MCF 10A (cell line): Measurements from ENCODE around the gene OR52D1. TPM values are rescaled to one million over a fixed set of nuclear protein-coding genes. Genes with fewer than 3 reads are reported as not detected.
A peak's percentile ranks its signal among the peaks of the same experiment; 100 is the strongest.

Experiments used
- BruUV-seq: library from RNA; stranded (reverse); fragments of 400-500 nt; replicated peaks from 2 replicates; lab custom pipeline; 2021; lab: Mats Ljungman, UMichigan
- CTCF ChIA-PET: fragments of 300-600 bp; sonication (Branson Sonifier 250); formaldehyde crosslinking; extraction: SDS; loops from one replicate; lab custom pipeline; 2021; ENCODE audit warnings: antibody characterized with exemption, inconsistent platforms; lab: Yijun Ruan, JAX
- POLR2A ChIA-PET: fragments of 300-600, 350-650 bp; sonication (Branson Sonifier 250); formaldehyde crosslinking; extraction: SDS; loops from one replicate; lab custom pipeline; 2020; ENCODE audit warnings: antibody characterized with exemption, inconsistent platforms; lab: Yijun Ruan, JAX
- DNase-seq: peaks from one replicate; pipeline ENCODE4 v3.0.0-alpha.2; 2018; ENCODE audit not compliant: unreplicated experiment
- H3K27ac Mint-ChIP-seq: one replicate; pipeline ENCODE4 v1.8.0; 2022; ENCODE audit warnings: mild to moderate bottlenecking, low read depth, mixed read lengths; ENCODE audit not compliant: unreplicated experiment
- H3K27me3 Mint-ChIP-seq: one replicate; pipeline ENCODE4 v1.8.0; 2022; ENCODE audit warnings: mixed read lengths; ENCODE audit not compliant: insufficient read depth, unreplicated experiment
- H3K36me3 Mint-ChIP-seq: one replicate; pipeline ENCODE4 v1.8.0; 2022; ENCODE audit warnings: mild to moderate bottlenecking, moderate library complexity, mixed read lengths; ENCODE audit not compliant: insufficient read depth, unreplicated experiment
- H3K4me1 Mint-ChIP-seq: one replicate; pipeline ENCODE4 v1.8.0; 2022; ENCODE audit warnings: mixed read lengths; ENCODE audit not compliant: insufficient read depth, unreplicated experiment
- H3K4me3 Mint-ChIP-seq: one replicate; pipeline ENCODE4 v1.8.0; 2022; ENCODE audit warnings: mild to moderate bottlenecking, moderate library complexity, mixed read lengths; ENCODE audit not compliant: unreplicated experiment
- H3K9me3 Mint-ChIP-seq: one replicate; pipeline ENCODE4 v1.8.0; 2022; ENCODE audit warnings: mixed read lengths; ENCODE audit not compliant: unreplicated experiment
- intact Hi-C: fragments of 100-400 bp; cut with micrococcal nuclease; formaldehyde crosslinking; loops from 2 replicates; pipeline ENCODE4 v1.14.1; 2022
- total RNA-seq: library from RNA; stranded (reverse); gene quantifications from 2 replicates; pipeline ENCODE4 v1.2.3, GENCODE V29; 2022
- TF ChIP-seq, protein P1 (sequence below): fragments of 200-600 bp; IDR thresholded peaks from one replicate; pipeline ENCODE4 v1.8.0; 2022; ENCODE audit warnings: antibody characterized with exemption, mild to moderate bottlenecking; ENCODE audit not compliant: unreplicated experiment

The OR52D1 gene
- total RNA-seq, 1 experiment from 2014 or later = not detected

DNA sequence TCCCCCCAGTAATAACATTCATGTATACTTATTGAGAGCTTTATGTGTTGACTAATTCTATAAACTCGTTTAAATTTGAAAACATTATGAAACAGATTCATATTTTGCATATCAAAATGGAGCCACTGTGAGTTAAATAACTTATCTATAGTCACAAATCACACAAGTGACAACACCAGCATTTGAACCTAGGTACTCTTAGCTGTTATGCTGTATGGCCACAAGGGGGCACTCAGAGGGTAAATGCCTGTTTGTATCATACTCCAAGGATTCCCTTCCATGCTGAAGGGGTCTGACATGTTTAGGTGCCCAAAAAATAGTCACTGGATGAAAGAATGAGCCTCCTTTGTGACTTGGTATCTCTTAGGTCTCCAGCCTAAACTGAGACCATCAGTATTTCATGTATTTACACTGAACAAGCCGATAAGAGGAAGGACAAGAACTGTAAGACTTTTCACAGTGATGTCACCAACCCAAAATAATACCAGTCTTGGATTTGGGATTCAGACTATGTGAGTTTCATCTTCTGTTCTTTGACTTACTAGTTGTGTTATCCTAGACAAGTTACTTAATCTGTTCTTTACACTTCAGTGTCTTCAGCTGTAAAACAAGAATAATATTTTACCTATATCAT lies 12.2 kb upstream of the OR52D1 start:
- no peaks in the 10 kb centered on the region for H3K36me3 Mint-ChIP-seq
- H3K27ac Mint-ChIP-seq = no peak overlapping the region
- intact Hi-C loops = loop anchor here (1.0 kb wide), 4 partner anchors 77 to 415 kb away; partner anchors contain the start of gene OR52N2
- CTCF ChIA-PET = interaction anchor here (0.7 to 2.8 kb wide), 36 partner anchors 9 to 887 kb away, joined by 3 to 12 read pairs (median 4); partner anchors contain the start of genes OR51I2, OR52H1, OR52N2 and TRIM22
- POLR2A ChIA-PET = interaction anchor here (1.0 kb wide), 1 partner anchor 209 kb away, joined by 3 read pairs; the partner anchor contains the start of gene TRIM5
- no TSS peak for BruUV-seq
- H3K4me1 Mint-ChIP-seq = no peaks in the 10 kb centered on the region
- TF ChIP-seq, protein P1, sequence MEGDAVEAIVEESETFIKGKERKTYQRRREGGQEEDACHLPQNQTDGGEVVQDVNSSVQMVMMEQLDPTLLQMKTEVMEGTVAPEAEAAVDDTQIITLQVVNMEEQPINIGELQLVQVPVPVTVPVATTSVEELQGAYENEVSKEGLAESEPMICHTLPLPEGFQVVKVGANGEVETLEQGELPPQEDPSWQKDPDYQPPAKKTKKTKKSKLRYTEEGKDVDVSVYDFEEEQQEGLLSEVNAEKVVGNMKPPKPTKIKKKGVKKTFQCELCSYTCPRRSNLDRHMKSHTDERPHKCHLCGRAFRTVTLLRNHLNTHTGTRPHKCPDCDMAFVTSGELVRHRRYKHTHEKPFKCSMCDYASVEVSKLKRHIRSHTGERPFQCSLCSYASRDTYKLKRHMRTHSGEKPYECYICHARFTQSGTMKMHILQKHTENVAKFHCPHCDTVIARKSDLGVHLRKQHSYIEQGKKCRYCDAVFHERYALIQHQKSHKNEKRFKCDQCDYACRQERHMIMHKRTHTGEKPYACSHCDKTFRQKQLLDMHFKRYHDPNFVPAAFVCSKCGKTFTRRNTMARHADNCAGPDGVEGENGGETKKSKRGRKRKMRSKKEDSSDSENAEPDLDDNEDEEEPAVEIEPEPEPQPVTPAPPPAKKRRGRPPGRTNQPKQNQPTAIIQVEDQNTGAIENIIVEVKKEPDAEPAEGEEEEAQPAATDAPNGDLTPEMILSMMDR = peak; percentile 74
- H3K9me3 Mint-ChIP-seq = no peaks in the 10 kb centered on the region
- H3K27me3 Mint-ChIP-seq = peaks cover 43% of the 10 kb centered on the region
- H3K4me3 Mint-ChIP-seq = no peak overlapping the region
- peak; percentile 64 for DNase-seq

DNA sequence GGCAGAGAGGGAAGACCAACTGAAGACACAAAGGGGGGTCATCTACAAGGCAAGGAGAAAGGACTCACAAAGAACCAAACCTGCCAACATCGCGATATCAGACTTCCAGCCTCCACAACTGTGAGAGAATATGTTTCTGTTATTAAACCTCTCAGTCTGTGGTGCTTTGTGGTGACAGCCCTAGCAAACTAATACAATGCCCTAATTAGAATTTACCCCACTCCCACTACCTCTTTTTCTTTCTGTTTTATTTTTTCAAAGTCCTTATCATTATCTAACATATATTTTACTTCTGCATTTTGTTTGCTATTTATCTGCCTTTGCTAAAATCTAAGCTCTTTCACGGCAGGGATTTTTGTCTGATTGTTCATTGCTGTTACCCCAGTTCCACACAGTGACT lies 2.5 kb upstream of the OR52D1 start:
- Mint-ChIP-seq H3K27me3 (peaks cover 34% of the 10 kb centered on the region), H3K9me3 (no peaks in the 10 kb centered on the region), H3K4me1 (no peaks in the 10 kb centered on the region), H3K36me3 (no peaks in the 10 kb centered on the region), H3K4me3 (no peak overlapping the region), H3K27ac (no peak overlapping the region)
- ChIA-PET CTCF (interaction anchor here (1.6 kb wide), 1 partner anchor 10 kb away, joined by 9 read pairs; no protein-coding TSS in a partner anchor), POLR2A (interaction anchor here (0.7 kb wide), 1 partner anchor 10 kb away, joined by 4 read pairs; no protein-coding TSS in a partner anchor)
- intact Hi-C loops = no loop called here
- DNase-seq = no peak
- TF ChIP-seq, protein P1 = no peak
- no TSS peak for BruUV-seq

DNA sequence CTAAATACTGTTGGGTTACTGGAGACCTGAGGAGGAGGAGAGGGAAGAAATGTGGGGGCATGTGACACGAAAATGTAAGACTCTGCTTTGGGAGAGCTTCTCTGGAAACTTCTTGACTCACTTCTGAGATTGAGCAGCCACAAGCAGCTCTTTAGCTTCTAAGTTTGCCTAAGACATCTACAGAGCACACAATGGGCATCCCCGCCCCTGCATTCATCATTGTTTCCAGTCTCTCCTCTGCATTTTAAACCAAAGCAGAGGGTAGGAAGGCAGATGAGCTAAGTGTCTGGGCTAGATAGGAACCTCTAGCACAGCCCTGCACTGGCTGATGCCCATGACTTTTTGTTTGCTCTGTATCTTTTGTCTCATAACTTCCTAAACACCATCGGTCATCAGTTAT lies 2.1 kb upstream of the OR52D1 start:
- H3K9me3 Mint-ChIP-seq = no peaks in the 10 kb centered on the region
- ChIA-PET POLR2A (interaction anchor here (0.7 kb wide), 1 partner anchor 9 kb away, joined by 4 read pairs; no protein-coding TSS in a partner anchor), CTCF (interaction anchor here (0.6 to 1.6 kb wide), 2 partner anchors 10 to 865 kb away, joined by 3 to 9 read pairs; no protein-coding TSS in a partner anchor)
- TF ChIP-seq, protein P1 = no peak
- no TSS peak for BruUV-seq
- no peak overlapping the region for H3K27ac Mint-ChIP-seq
- H3K27me3 Mint-ChIP-seq = peaks cover 38% of the 10 kb centered on the region
- intact Hi-C loops = no loop called here
- H3K4me3 Mint-ChIP-seq = no peak overlapping the region
- no peaks in the 10 kb centered on the region for H3K4me1 Mint-ChIP-seq
- H3K36me3 Mint-ChIP-seq = no peaks in the 10 kb centered on the region
- no peak for DNase-seq

DNA sequence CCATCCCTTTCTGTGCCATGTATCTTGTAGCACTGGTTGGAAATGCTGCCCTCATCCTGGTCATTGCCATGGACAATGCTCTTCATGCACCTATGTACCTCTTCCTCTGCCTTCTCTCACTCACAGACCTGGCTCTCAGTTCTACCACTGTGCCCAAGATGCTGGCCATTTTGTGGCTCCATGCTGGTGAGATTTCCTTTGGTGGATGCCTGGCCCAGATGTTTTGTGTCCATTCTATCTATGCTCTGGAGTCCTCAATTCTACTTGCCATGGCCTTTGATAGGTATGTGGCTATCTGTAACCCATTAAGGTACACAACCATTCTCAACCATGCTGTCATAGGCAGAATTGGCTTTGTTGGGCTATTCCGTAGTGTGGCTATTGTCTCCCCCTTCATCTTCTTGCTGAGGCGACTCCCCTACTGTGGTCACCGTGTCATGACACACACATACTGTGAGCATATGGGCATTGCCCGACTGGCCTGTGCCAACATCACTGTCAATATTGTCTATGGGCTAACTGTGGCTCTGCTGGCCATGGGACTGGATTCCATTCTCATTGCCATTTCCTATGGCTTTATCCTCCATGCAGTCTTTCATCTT lies 414 bp downstream of the OR52D1 start:
- no TSS peak for BruUV-seq
- TF ChIP-seq, protein P1 = no peak
- no peak for DNase-seq
- ChIA-PET POLR2A (no interaction called here), CTCF (no interaction called here)
- Mint-ChIP-seq H3K4me1 (no peaks in the 10 kb centered on the region), H3K27ac (no peak overlapping the region), H3K27me3 (peaks cover 43% of the 10 kb centered on the region), H3K36me3 (no peaks in the 10 kb centered on the region), H3K9me3 (no peaks in the 10 kb centered on the region), H3K4me3 (no peak overlapping the region)
- intact Hi-C loops = no loop called here
